ENCODE results near the gene NLRP13. TPM values are rescaled to one million over a fixed set of nuclear protein-coding genes. Genes with fewer than 3 reads are reported as not detected.

The NLRP13 gene
- total and polyA plus RNA-seq, 2 donors from 2014 or later: not detected

DNA sequence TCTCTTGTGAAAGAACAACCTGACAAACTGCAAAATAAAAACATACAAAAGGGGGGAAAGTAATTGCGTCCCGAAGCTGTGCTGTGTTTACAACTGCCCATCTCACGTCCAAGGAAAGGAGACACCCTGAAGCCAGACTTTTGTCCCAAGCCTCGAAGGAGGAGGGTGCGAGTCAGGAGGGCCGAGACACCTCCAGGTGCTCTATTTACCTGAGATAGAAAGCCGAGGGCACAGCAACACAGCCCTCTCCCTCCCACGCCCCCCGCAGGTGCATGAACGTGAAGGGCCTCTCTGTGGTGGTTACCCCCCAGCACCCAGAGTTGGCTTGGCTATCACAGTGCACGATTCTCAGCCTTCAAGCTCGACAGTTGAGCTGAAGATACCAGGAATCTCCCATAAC, 33.2 kb downstream of the NLRP13 start:
- Histone ChIP-seq H3K4me1 (ENCODE audit: control insufficient read depth in 2 of 3, insufficient read depth in 2 of 3, low read depth in 1 of 3, low read length in 3 of 3) (no peaks in the 10 kb centered on the region), H3K27ac (ENCODE audit: low read depth in 2 of 2, low read length in 2 of 2) (no peak overlapping the region), H3K27me3 (ENCODE audit: control insufficient read depth, insufficient read depth, low read length) (no peaks in the 10 kb centered on the region), H3K4me3 (ENCODE audit: low read length in 3 of 3) (no peak overlapping the region), H3K9me3 (ENCODE audit: control insufficient read depth in 2 of 3, insufficient read depth in 1 of 3, low read length in 3 of 3) (no peaks in the 10 kb centered on the region), H3K36me3 (ENCODE audit: control insufficient read depth in 2 of 3, insufficient read depth in 3 of 3, low read length in 3 of 3) (no peaks in the 10 kb centered on the region), H3K9ac (ENCODE audit: low read length in 3 of 3) (no peak overlapping the region)
- no peak for DNase-seq
- no peak for FAIRE-seq
- no peak for TF ChIP-seq CTCF (IDR thresholded peaks at IDR 0.05; ENCODE audit: borderline replicate concordance, extremely low read depth, insufficient read depth)
- intact Hi-C loops (cut with DNase I): no loop called here

DNA sequence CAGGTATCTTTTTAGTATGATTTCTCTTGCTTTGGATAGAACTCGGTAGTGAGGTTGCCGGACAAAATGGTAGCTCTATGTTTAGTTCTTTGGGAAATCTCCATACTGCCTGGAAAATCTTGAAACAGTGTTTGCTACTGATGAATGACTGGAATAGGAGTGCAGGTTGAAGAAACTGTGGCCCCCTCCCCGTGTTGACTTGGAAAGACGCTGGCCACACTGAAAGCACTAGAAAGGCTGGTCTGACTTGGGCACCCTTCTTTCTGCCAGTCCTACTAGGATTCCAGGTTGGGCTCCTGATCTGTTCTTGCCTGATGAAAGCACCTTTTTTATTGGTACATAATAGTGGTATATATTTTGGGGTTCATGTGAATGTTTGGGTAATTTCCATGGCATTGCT, 49.5 kb downstream of the NLRP13 start:
- Histone ChIP-seq H3K4me1 (ENCODE audit: control insufficient read depth in 2 of 3, insufficient read depth in 2 of 3, low read depth in 1 of 3, low read length in 3 of 3) (no peaks in the 10 kb centered on the region), H3K9me3 (ENCODE audit: control insufficient read depth in 2 of 3, insufficient read depth in 1 of 3, low read length in 3 of 3) (peaks cover 0 to 12% (median 0%) of the 10 kb centered on the region in 3 donors), H3K36me3 (ENCODE audit: control insufficient read depth in 2 of 3, insufficient read depth in 3 of 3, low read length in 3 of 3) (no peaks in the 10 kb centered on the region), H3K4me3 (ENCODE audit: low read length in 3 of 3) (no peak overlapping the region), H3K9ac (ENCODE audit: low read length in 3 of 3) (no peak overlapping the region), H3K27me3 (ENCODE audit: control insufficient read depth, insufficient read depth, low read length) (no peaks in the 10 kb centered on the region), H3K27ac (ENCODE audit: low read depth in 2 of 2, low read length in 2 of 2) (no peak overlapping the region)
- DNase-seq: no peak
- no peak for FAIRE-seq
- TF ChIP-seq CTCF (IDR thresholded peaks at IDR 0.05; ENCODE audit: borderline replicate concordance, extremely low read depth, insufficient read depth): no peak
- intact Hi-C loops (cut with DNase I): no loop called here

DNA sequence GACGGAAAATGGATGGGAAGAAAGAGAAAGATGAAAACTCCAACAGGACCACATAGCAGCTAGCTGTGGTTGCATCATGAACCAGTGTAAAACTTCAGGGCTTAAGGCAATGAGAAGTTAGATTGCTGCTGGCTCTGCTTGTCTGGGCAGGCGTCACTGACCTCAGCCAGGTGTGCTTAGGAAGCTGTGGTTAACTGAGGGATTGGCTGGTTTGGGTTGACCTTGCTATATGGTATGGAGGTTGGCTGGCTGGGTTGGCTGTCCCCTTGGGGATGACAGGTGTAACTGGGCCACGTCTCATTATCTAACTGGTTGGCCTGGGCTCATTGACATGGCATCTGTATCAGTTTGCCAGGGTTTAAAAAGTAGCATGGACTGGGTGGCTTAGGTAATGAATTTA, 54.9 kb downstream of the NLRP13 start:
- intact Hi-C loops (cut with DNase I): no loop called here
- peaks cover 0 to 12% (median 0%) of the 10 kb centered on the region in 3 donors for H3K9me3 ChIP-seq (ENCODE audit: control insufficient read depth in 2 of 3, insufficient read depth in 1 of 3, low read length in 3 of 3)
- FAIRE-seq: no peak
- no peak overlapping the region for H3K27ac ChIP-seq (ENCODE audit: low read depth in 2 of 2, low read length in 2 of 2)
- no peaks in the 10 kb centered on the region for H3K36me3 ChIP-seq (ENCODE audit: control insufficient read depth in 2 of 3, insufficient read depth in 3 of 3, low read length in 3 of 3)
- no peak for TF ChIP-seq CTCF (IDR thresholded peaks at IDR 0.05; ENCODE audit: borderline replicate concordance, extremely low read depth, insufficient read depth)
- no peak overlapping the region for H3K4me3 ChIP-seq (ENCODE audit: low read length in 3 of 3)
- H3K27me3 ChIP-seq (ENCODE audit: control insufficient read depth, insufficient read depth, low read length): no peaks in the 10 kb centered on the region
- no peaks in the 10 kb centered on the region for H3K4me1 ChIP-seq (ENCODE audit: control insufficient read depth in 2 of 3, insufficient read depth in 2 of 3, low read depth in 1 of 3, low read length in 3 of 3)
- no peak overlapping the region for H3K9ac ChIP-seq (ENCODE audit: low read length in 3 of 3)
- no peak for DNase-seq

DNA sequence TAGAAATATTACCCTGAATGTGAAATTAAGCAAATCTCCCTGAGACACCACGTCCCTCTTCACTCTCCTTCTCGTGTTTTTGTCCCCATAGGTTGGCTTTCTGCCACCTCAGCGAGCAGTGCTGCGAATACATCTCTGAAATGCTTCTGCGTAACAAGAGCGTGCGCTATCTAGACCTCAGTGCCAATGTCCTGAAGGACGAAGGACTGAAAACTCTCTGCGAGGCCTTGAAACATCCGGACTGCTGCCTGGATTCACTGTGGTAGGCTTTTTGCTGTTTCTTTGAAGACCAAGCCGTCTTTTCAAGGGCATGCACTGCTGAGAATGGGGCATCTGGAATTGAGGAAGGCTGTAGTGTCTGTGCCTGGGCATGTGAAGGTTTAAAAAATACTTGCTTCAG, 61.4 kb downstream of the NLRP13 start:
- no peak for DNase-seq
- Histone ChIP-seq H3K27ac (ENCODE audit: low read depth in 2 of 2, low read length in 2 of 2) (no peak overlapping the region), H3K9me3 (ENCODE audit: control insufficient read depth in 2 of 3, insufficient read depth in 1 of 3, low read length in 3 of 3) (no peaks in the 10 kb centered on the region), H3K4me1 (ENCODE audit: control insufficient read depth in 2 of 3, insufficient read depth in 2 of 3, low read depth in 1 of 3, low read length in 3 of 3) (no peaks in the 10 kb centered on the region), H3K9ac (ENCODE audit: low read length in 3 of 3) (no peak overlapping the region), H3K4me3 (ENCODE audit: low read length in 3 of 3) (no peak overlapping the region), H3K27me3 (ENCODE audit: control insufficient read depth, insufficient read depth, low read length) (no peaks in the 10 kb centered on the region), H3K36me3 (ENCODE audit: control insufficient read depth in 2 of 3, insufficient read depth in 3 of 3, low read length in 3 of 3) (no peaks in the 10 kb centered on the region)
- no peak for TF ChIP-seq CTCF (IDR thresholded peaks at IDR 0.05; ENCODE audit: borderline replicate concordance, extremely low read depth, insufficient read depth)
- no peak for FAIRE-seq
- intact Hi-C loops (cut with DNase I): no loop called here
